Suprapubic skin (tissue), 3 donors: ENCODE data around the gene METTL1.

Experiments
- CTCF ChIP-seq, 2 donors: fragments of 200-600 bp in 1 of 2; fragments of 450-650 bp in 1 of 2; sonication (generic) in 1 of 2; IDR thresholded peaks; one replicate each; pipeline ENCODE4 v1.5.1; 2016 to 2019; ENCODE audit warnings: antibody characterized with exemption in 2 of 2, mild to moderate bottlenecking in 1 of 2, moderate library complexity in 1 of 2
- EP300 ChIP-seq: sonication (generic); formaldehyde crosslinking; IDR thresholded peaks from one replicate; pipeline ENCODE4 v1.6.1; 2017; ENCODE audit warnings: antibody characterized with exemption
- POLR2A ChIP-seq, 2 donors: fragments of 450-650 bp; IDR thresholded peaks; one replicate each; pipeline ENCODE4 v1.6.1; 2017; ENCODE audit warnings: antibody characterized with exemption in 2 of 2, mild to moderate bottlenecking in 2 of 2, moderate library complexity in 2 of 2

- TF ChIP-seq CTCF (IDR thresholded peaks at IDR 0.05) (no peak), POLR2A (IDR thresholded peaks at IDR 0.05) (no peak), EP300 (no peak)
Measured at GRCh38 chr12:57771236-57771872, 551 bp downstream of the METTL1 start.
